H1 (cell line): Measurements from ENCODE around the gene DGKD. TPM values are rescaled to one million over a fixed set of nuclear protein-coding genes. Genes with fewer than 3 reads are reported as not detected.

Source experiments
- RBBP5 ChIP-seq: IDR thresholded peaks from 2 replicates; pipeline ENCODE4 v1.7.1; 2012; ENCODE audit warnings: low read depth, mild to moderate bottlenecking, inconsistent platforms, low read length, moderate library complexity, borderline replicate concordance
- SAP30 ChIP-seq: fragments of 300-600 bp; sonication (generic); IDR thresholded peaks from 2 replicates; pipeline ENCODE4 v1.7.1; 2012; ENCODE audit warnings: low read length, moderate library complexity, mild to moderate bottlenecking, inconsistent platforms; ENCODE audit not compliant: insufficient read depth, insufficient replicate concordance
- polyA plus RNA-seq, 7 experiments: library from polyadenylated mRNA; depleted of rRNA in 3 of 7; stranded (reverse) in 5 of 7; unstranded in 2 of 7; fragments of >200 nt in 5 of 7; fragments of 200-250 nt in 2 of 7; gene quantifications; 1 replicate in 5 of 7; 2 replicates in 1 of 7; 4 replicates in 1 of 7; pipeline versions ENCODE4 v1.2.1 to v1.2.3, GENCODE V29; 2011 to 2013; ENCODE audit warnings: missing spikeins in 2 of 7, mixed read lengths in 2 of 7
- total RNA-seq: library from RNA; stranded (reverse); fragmentation: NEBNext Ultra II Directional; extraction: Animal tissue kit (Norgen Biotek cat#: 25700); gene quantifications from 2 replicates; pipeline ENCODE4 v1.2.1, GENCODE V29; 2021
- TF ChIP-seq, protein P1 (sequence below): IDR thresholded peaks from 2 replicates; pipeline ENCODE4 v1.6.1; 2012; ENCODE audit warnings: inconsistent platforms

DGKD gene
- total and polyA plus RNA-seq, 2 of the 8 experiments (the other 6 are each of a cell fraction or from before 2014, with no cell fraction given): 7.7 to 30.9 TPM

GRCh38 chr2:233456111-233456510, 101.8 kb downstream of the DGKD start (continued):
- TF ChIP-seq SAP30 (no peak), RBBP5 (no peak)
- TF ChIP-seq, protein P1, sequence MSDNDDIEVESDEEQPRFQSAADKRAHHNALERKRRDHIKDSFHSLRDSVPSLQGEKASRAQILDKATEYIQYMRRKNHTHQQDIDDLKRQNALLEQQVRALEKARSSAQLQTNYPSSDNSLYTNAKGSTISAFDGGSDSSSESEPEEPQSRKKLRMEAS: no peak
